HG03575 (cell line): ENCODE data around the gene ADGRL3.
"Not testable (repeated sequence)": the region's sequence is repeated elsewhere in the genome, so short reads cannot be mapped to it uniquely, and the experiment has no call there.

Experiments
- ATAC-seq: cut with Tn5 transposase; IDR thresholded peaks from one replicate; pipeline ENCODE4 v1.9.1; 2021; ENCODE audit not compliant: unreplicated experiment, insufficient number of reproducible peaks, low FRiP score; ENCODE audit errors: extremely low read depth

The ADGRL3 gene

GRCh38 chr4:61938250-61938846 is 738.2 kb downstream of the ADGRL3 start:
- ATAC-seq: no peak

DNA sequence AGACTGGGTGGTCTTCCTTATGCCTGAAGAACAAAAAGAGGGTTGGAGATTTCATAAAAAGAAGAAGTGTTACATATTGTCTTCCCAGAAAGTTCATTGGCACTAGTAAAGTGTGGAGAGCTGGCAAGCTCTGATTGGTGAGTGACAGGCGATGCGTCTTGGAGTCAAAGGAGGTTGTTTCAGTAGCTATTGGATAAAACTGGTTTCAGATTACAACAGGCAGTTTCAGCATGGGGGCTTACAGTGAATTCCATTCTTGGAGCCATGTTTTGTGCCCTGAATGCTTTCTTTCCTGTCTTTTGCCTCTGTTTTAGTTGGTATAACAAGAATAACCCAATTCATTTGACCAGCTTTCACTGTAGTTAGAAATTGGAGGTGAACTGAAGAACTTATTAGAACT is 750.5 kb downstream of the ADGRL3 start:
- ATAC-seq: no peak

DNA sequence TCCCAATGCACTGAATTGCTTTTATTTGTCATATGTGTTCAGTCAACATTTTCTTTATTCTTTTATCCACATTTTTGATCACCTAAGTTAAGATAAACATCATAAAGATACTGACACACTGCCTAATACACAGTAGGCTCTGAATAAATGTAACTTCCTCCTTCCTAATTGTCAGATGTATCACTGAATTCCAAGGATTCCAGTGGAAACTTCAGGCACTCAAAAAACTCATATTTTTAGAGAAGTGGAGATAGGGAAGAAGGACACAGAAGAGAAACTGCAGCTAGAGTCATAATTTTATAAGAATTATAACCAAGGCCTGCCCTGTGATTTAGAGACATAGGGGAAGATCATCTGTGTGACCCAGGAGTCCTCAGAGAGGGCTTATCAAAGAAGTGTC is 753.3 kb downstream of the ADGRL3 start:
- no peak for ATAC-seq

DNA sequence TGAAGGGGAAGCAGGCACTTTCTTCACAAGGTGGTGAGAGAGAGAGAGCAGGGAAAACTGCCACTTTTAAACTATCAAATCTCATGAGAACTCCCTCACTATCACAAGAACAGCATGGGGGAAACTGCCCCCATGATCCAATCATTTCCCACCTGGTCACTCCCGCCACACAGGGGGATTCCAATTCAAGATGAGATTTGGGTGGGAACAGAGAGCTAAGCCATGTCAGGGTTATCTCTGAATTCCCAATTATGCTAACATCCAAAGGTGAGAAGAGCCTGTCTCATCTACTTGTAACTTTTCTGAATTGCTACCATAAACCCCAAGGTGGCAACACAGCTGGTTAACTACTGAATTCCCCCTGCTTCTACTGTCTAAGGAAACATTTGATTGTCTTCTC is 758.5 kb downstream of the ADGRL3 start:
- no peak for ATAC-seq

DNA sequence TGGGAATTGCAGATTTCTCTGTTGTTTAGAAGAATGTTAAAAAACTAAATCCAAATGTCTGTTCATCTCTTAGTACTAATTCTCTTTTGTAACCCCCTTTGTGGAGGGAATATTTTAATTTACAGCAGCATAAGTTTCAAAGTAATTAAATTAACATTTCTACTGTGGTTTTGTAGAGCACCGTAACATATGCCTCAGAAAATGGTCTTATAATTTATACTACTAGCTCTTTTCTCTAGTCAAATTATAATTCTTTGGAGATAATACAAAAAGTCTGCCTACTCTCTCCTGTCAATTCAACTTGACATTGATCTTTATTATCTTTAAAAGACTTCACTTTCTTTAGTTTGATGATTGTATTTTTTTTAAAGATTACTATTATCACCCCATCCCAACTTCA is 759.0 kb downstream of the ADGRL3 start:
- ATAC-seq: no peak

DNA sequence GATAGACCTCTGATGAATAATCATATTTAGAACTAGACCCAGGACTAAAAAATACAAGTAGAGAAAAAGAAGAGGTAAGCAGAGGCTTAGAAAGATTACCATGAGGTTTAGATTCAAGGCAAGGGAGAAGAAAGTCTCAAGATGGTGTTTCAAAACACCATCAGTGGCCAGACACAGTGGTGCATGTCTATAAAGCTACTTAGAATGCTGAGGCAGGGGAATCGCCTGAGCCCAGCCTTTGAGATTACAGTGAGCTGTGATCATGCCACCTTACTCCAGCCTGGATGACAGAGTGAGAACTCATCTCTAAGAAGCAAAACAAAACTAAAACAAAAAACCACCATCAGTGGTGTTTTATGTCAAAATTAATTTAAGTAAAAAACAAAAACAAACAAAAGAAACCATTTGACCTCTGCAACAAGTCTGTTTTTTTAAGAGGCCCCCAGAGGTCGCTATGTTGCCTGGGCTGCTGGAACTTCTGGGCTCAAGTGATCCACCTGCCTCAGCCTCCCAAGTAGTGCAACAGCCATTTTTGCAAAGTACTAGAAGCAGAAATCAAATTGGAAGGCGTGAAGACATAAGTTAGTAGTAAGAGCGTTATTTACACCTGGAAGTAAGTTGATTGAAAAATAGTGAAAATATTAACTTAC is 784.3 kb downstream of the ADGRL3 start:
- no peak for ATAC-seq

DNA sequence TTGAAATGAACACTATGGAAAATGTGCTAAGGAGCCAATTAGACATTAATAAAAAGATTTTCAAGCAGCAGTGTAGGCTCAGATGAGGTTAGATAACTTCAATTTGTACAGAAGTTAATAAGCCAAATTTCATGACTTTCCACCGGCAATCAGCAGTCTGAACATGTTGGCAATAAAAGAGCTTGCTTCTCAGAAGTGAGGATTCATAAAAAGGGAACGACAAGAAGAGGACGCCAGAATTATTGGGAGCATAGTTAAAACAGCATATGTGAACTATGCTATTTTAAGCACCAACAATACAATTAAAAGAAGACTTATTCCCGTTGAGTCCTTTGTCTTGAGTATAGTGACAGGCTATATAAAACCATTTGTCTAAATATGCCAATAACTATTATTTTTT is 785.3 kb downstream of the ADGRL3 start:
- ATAC-seq: no peak

DNA sequence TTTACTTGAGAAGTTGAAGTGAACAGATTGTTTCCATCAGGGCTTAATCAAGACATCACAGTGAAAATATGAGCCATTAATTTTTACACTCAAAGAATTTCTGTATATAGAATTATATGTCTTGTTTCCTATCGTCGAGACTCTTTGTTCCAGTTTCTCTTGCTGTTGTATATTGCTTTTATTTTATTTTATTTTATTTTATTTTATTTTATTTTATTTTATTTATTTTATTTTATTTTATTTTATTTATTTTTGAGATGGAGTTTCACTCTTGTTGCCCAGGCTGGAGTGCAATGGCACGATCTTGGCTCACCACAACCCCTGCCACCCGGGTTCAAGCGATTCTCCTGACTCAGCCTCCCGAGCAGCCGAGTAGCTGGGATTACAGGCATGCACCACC is 786.8 kb downstream of the ADGRL3 start:
- ATAC-seq: not testable (repeated sequence)

DNA sequence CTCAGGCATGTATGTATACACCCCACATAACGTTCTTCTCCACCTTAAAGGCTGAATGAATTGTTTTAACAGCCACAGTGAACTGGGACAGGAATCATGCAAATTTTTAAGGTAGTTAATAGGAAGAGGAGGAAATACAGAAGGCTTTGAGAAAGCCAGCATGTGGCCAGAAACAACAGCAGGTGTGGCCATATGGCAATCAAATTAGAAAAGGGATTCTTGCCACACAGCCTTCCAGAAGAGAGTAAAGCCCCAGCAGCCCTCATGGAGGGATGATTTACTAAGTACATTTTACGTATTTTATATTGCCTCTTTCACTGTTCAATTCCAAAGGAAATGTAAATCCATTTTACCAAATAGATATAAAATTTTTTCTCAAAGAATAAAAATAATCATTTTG is 792.2 kb downstream of the ADGRL3 start:
- ATAC-seq: no peak

DNA sequence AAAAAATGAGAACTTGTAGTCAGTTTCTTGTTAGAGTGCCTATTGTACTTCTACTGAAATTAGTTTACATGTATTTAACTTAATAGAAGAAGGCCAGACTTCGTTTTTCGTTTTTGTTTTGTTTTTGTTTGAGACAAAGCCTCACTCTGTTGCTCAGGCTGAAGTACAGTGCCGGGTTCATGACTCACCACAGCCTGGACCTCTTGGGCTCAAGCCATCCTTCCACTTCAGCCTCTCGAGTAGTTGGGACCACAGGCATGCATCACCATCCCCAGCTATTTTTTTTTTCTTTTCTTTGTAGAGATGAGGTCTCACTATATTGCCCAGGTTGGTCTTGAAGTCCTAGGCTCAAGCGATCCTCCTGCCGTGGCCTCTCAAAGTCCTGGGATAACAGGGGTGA is 793.9 kb downstream of the ADGRL3 start:
- ATAC-seq: no peak

GRCh38 chr4:61995717-61996340 is 795.7 kb downstream of the ADGRL3 start:
- no peak for ATAC-seq

- no peak for ATAC-seq
Observed at GRCh38 chr4:61996943-61997342, 796.8 kb downstream of the ADGRL3 start.

- no peak for ATAC-seq
Observed at GRCh38 chr4:61997831-61998230, 797.7 kb downstream of the ADGRL3 start.

DNA sequence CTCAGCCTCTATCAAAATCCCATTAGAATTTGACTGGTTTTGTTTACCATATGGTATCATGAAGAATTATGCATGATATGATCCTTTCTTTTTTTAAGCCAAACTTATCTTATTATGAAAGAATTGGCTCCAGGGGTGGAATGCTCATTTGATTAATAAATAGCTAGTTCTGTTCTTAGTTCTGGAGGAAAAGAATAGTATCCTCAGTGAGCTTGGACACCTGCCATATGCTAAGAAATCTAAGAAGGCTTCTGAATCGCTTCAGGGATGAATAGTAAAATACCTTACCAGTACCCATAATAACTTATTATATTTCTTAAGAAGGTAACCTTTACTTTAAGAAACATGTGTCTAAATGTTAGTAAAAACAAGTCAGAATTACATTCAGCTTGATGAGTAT is 803.6 kb downstream of the ADGRL3 start:
- no peak for ATAC-seq

DNA sequence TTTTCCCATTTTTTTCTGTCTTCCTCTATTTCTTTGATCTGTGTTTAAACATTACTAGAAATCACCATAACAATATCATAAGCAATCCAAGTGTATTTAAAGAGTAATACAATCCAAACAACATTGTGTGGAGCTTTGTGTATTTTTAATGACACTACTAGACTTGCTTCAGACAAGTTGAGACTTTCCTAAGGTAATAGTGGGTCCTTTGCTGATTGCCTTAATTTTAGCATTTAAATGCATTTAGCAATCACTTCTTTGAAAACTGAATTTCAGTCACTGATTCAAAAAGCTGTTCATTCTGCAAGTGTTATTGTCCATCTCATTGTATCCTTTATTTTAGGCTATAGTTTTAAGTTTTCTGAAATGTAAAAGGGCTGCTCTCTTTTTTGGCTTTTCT is 804.8 kb downstream of the ADGRL3 start:
- no peak for ATAC-seq

DNA sequence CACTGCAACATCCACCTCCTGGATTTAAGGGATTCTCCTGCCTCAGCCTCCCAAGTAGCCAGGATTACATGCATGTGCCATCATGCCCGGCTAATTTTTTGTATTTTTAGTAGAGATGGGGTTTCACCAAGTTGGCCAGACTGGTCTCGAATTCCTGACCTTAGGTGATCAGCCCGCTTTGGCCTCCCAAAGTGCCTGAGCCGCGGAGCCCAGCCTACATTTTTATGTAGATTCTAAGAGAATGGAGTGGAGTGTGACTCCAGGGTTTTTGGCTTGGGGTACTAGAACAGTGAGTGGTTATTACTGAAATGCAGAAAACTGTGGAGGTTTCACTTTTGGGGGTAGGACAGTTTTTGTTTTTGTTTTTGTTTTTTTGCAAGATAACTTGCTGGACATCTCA is 806.0 kb downstream of the ADGRL3 start:
- ATAC-seq: no peak

DNA sequence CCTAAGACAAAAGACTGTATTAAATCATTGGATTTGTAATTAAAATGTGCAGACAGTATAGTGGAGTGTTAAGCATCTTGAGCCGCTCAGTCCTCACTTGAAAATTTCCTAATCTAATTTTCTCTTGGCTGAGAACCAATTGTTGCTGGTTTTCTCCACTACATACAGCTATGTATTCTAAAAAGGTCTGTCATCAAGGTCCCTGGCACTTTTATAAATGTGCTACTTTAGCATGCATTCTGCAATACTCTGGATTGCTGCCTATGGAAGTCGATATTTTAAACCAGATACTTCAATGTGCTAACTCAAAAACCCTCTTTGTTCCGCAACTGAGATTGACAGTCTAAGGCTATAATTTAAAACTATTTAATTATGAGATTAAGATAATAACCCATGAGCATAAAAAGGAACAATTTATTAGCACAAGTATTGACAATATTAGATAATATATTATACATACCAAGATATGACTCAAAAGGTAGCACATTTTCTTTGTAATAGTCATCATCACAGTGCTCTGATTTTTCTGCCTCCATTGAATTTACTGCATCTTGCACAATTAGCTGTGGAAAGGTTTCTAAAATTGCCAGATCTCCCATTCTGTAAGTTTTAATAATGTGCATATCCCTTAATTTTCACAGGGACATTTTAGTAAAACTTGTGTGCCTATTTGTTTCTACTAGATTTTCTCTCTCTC is 815.1 kb downstream of the ADGRL3 start:
- ATAC-seq: no peak

DNA sequence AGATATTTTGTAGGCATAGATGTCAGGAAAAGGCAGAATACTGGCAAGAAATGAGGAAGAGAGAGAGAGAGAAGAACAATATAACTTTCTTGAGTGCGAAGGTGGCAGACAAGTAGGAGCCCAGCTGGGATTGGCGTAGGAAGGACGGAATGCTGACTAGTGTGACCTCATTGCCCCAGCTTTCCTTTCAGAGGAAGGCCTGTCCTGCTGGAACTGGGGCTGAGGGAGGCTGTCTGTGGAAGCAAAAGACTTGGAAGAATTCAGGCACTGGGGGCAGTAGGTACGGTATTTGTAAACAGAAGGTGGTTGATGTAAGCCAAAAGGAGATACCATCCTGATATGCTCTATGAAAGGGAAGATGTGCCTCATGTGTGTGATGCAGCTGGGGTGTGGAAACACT is 818.4 kb downstream of the ADGRL3 start:
- no peak for ATAC-seq

GRCh38 chr4:62023633-62024032 is 823.5 kb downstream of the ADGRL3 start:
- ATAC-seq: no peak

- no peak for ATAC-seq
Observed at GRCh38 chr4:62028745-62029144, 828.6 kb downstream of the ADGRL3 start.
